ENCODE data around the gene FCN3.

The FCN3 gene

GRCh38 chr1:27383039-27383605 lies 8.5 kb upstream of the FCN3 start, which contains the start of gene CD164L2:
Gene CD164L2, minus strand, starts transcription at chr1:27383333. Its CDS starts 94 bp downstream, at chr1:27383239.
- no peak within 1 kb of the TSS for H3K4me3 ChIP-seq (ENCODE audit: low read length)
- H3K36me3 ChIP-seq (ENCODE audit: control insufficient read depth, insufficient read depth, low read length), result no peaks in the 10 kb centered on the region
- H3K9me3 ChIP-seq (ENCODE audit: control insufficient read depth, low read length), result no peaks in the 10 kb centered on the region
- no peak within 1 kb of the TSS for H3K9ac ChIP-seq (ENCODE audit: low read length)
- peaks cover 20% of the 10 kb centered on the region for H3K4me1 ChIP-seq (ENCODE audit: control insufficient read depth, insufficient read depth, low read length)
- H3K27me3 ChIP-seq (ENCODE audit: control insufficient read depth, insufficient read depth, low read length), result peaks cover 14% of the 10 kb centered on the region

GRCh38 chr1:27381969-27382762 lies 7.5 kb upstream of the FCN3 start:
- peaks cover 20% of the 10 kb centered on the region for H3K4me1 ChIP-seq (ENCODE audit: control insufficient read depth, insufficient read depth, low read length)

GRCh38 chr1:27380766-27381733 lies 6.4 kb upstream of the FCN3 start:
- Histone ChIP-seq H3K36me3 (ENCODE audit: control insufficient read depth, insufficient read depth, low read length) (no peaks in the 10 kb centered on the region), H3K9ac (ENCODE audit: low read length) (no peak overlapping the region), H3K9me3 (ENCODE audit: control insufficient read depth, low read length) (no peaks in the 10 kb centered on the region), H3K27me3 (ENCODE audit: control insufficient read depth, insufficient read depth, low read length) (peaks cover 14% of the 10 kb centered on the region), H3K4me3 (ENCODE audit: low read length) (no peak overlapping the region), H3K4me1 (ENCODE audit: control insufficient read depth, insufficient read depth, low read length) (peaks cover 20% of the 10 kb centered on the region)

More at GRCh38 chr1:27381969-27382762, 7.5 kb upstream of the FCN3 start:
- H3K4me3 ChIP-seq (ENCODE audit: low read length), result no peak overlapping the region
- no peak overlapping the region for H3K9ac ChIP-seq (ENCODE audit: low read length)
- H3K9me3 ChIP-seq (ENCODE audit: control insufficient read depth, low read length), result no peaks in the 10 kb centered on the region
- H3K36me3 ChIP-seq (ENCODE audit: control insufficient read depth, insufficient read depth, low read length), result no peaks in the 10 kb centered on the region
- peaks cover 14% of the 10 kb centered on the region for H3K27me3 ChIP-seq (ENCODE audit: control insufficient read depth, insufficient read depth, low read length)

DNA sequence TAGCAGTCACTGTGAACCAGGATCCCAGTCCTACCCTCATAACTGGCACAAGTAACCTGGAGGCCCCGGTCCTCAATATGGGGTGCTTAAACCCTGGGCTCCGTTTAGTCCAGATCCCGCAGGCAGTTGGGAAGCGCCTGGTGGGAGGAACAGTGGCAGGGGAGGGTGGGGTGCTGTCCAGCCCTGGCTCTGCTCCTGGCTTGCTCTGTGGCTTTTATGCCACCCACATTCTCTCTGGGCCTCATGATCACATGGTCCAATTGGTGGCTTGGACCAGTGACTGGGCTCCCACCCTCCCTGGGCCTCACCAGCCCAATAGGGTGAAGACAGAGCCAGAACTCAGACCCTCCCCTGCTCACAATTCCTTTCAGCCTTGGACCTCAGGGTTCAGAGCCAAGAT lies 5.6 kb upstream of the FCN3 start:
- H3K4me3 ChIP-seq (ENCODE audit: low read length), result no peak overlapping the region
- H3K27me3 ChIP-seq (ENCODE audit: control insufficient read depth, insufficient read depth, low read length), result peaks cover 14% of the 10 kb centered on the region

GRCh38 chr1:27379564-27380122 lies 5.0 kb upstream of the FCN3 start:
- no peaks in the 10 kb centered on the region for H3K9me3 ChIP-seq (ENCODE audit: control insufficient read depth, low read length)
- H3K9ac ChIP-seq (ENCODE audit: low read length), result no peak overlapping the region
- H3K36me3 ChIP-seq (ENCODE audit: control insufficient read depth, insufficient read depth, low read length), result no peaks in the 10 kb centered on the region
- H3K4me1 ChIP-seq (ENCODE audit: control insufficient read depth, insufficient read depth, low read length), result peaks cover 20% of the 10 kb centered on the region
- H3K4me3 ChIP-seq (ENCODE audit: low read length), result no peak overlapping the region
- peaks cover 14% of the 10 kb centered on the region for H3K27me3 ChIP-seq (ENCODE audit: control insufficient read depth, insufficient read depth, low read length)

More for the DNA sequence above, 5.6 kb upstream of the FCN3 start:
- H3K9ac ChIP-seq (ENCODE audit: low read length), result no peak overlapping the region
- H3K9me3 ChIP-seq (ENCODE audit: control insufficient read depth, low read length), result no peaks in the 10 kb centered on the region
- H3K36me3 ChIP-seq (ENCODE audit: control insufficient read depth, insufficient read depth, low read length), result no peaks in the 10 kb centered on the region
- H3K4me1 ChIP-seq (ENCODE audit: control insufficient read depth, insufficient read depth, low read length), result peaks cover 20% of the 10 kb centered on the region

- H3K9ac ChIP-seq (ENCODE audit: low read length), result no peak overlapping the region
- H3K9me3 ChIP-seq (ENCODE audit: control insufficient read depth, low read length), result no peaks in the 10 kb centered on the region
- H3K27me3 ChIP-seq (ENCODE audit: control insufficient read depth, insufficient read depth, low read length), result peaks cover 14% of the 10 kb centered on the region
- H3K36me3 ChIP-seq (ENCODE audit: control insufficient read depth, insufficient read depth, low read length), result no peaks in the 10 kb centered on the region
- H3K4me1 ChIP-seq (ENCODE audit: control insufficient read depth, insufficient read depth, low read length), result peaks cover 16% of the 10 kb centered on the region
- no peak overlapping the region for H3K4me3 ChIP-seq (ENCODE audit: low read length)
Observed at GRCh38 chr1:27377760-27378495, 3.3 kb upstream of the FCN3 start.

GRCh38 chr1:27372808-27373690 lies 1.6 kb downstream of the FCN3 start:
- Histone ChIP-seq H3K36me3 (ENCODE audit: control insufficient read depth, insufficient read depth, low read length) (no peaks in the 10 kb centered on the region), H3K9ac (ENCODE audit: low read length) (peak overlapping the region; percentile 8), H3K4me3 (ENCODE audit: low read length) (no peak overlapping the region), H3K9me3 (ENCODE audit: control insufficient read depth, low read length) (no peaks in the 10 kb centered on the region), H3K4me1 (ENCODE audit: control insufficient read depth, insufficient read depth, low read length) (no peaks in the 10 kb centered on the region), H3K27me3 (ENCODE audit: control insufficient read depth, insufficient read depth, low read length) (no peaks in the 10 kb centered on the region)

DNA sequence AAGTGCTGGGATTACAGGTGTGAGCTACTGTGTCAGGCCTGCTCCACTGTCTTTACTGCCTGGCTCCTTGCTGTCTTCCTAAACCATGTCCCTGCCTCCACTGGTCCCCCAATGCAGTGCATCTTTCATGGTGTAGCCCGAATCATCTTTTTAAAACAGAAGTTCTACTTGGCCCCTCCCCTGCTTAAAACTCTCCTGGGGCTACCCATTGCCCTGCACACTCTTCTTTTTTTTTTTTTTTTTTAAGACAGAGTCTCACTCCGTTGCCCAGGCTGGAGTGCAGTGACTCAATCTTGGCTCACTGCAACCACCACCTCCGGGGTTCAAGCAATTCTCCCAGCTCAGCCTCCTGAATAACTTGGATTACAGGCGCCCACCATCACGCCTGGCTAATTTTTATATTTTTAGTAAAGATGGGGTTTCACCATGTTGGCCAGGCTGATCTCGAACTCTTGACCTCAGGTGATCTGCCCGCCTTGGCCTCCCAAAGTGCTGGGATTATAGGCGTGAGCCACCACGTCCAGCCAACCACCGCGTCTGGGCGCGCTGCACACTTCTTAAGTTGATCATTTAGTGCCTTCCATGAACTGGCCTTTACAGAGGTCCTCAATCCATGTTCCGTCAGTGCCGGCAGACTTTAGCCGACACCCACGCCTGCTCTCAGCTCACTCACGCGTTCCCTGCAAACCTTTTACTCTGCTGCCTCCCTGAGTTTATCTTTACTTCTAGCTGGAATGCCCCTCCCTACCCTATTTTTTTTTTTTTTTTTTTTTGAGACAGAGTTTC lies 2.4 kb downstream of the FCN3 start:
- peaks cover 5% of the 10 kb centered on the region for H3K4me1 ChIP-seq (ENCODE audit: control insufficient read depth, insufficient read depth, low read length)
- H3K4me3 ChIP-seq (ENCODE audit: low read length), result no peak overlapping the region

GRCh38 chr1:27368869-27369582 lies 5.6 kb downstream of the FCN3 start:
- no peaks in the 10 kb centered on the region for H3K36me3 ChIP-seq (ENCODE audit: control insufficient read depth, insufficient read depth, low read length)
- H3K27me3 ChIP-seq (ENCODE audit: control insufficient read depth, insufficient read depth, low read length), result no peaks in the 10 kb centered on the region
- no peak overlapping the region for H3K4me3 ChIP-seq (ENCODE audit: low read length)
- no peak overlapping the region for H3K9ac ChIP-seq (ENCODE audit: low read length)
- H3K9me3 ChIP-seq (ENCODE audit: control insufficient read depth, low read length), result no peaks in the 10 kb centered on the region
- peaks cover 22% of the 10 kb centered on the region for H3K4me1 ChIP-seq (ENCODE audit: control insufficient read depth, insufficient read depth, low read length)

More for the DNA sequence above, 2.4 kb downstream of the FCN3 start:
- Histone ChIP-seq H3K27me3 (ENCODE audit: control insufficient read depth, insufficient read depth, low read length) (no peaks in the 10 kb centered on the region), H3K9me3 (ENCODE audit: control insufficient read depth, low read length) (no peaks in the 10 kb centered on the region), H3K36me3 (ENCODE audit: control insufficient read depth, insufficient read depth, low read length) (no peaks in the 10 kb centered on the region), H3K9ac (ENCODE audit: low read length) (peak overlapping the region; percentile 8)

Data from mucosa of stomach (tissue), 1 donor.